GM12878 (cell line): ENCODE data around the gene KRT24. TPM values are rescaled to one million over a fixed set of nuclear protein-coding genes. Genes with fewer than 3 reads are reported as not detected.

Experiments
- ATAC-seq: fragments of 200-7000 bp; cut with Tn5 transposase; 3 replicates; pipeline ENCODE4 v1.9.1; 2020; ENCODE audit warnings: mild to moderate bottlenecking, moderate library complexity
- BruUV-seq: library from RNA; stranded (reverse); fragments of 400-500 nt; replicated peaks from 2 replicates; lab custom pipeline; 2021; lab: Mats Ljungman, UMichigan
- CTCF ChIA-PET: fragments of 300-600 bp; sonication (Branson Sonifier 250); formaldehyde crosslinking; extraction: SDS; loops from one replicate; lab custom pipeline; 2021; ENCODE audit warnings: inconsistent platforms; lab: Yijun Ruan, JAX
- POLR2A ChIA-PET: fragments of 350-600 bp; formaldehyde crosslinking; extraction: SDS; loops from one replicate; lab custom pipeline; 2021; ENCODE audit warnings: inconsistent platforms; lab: Charles Lee
- RAD21 ChIA-PET: fragments of 300-600 bp; sonication (Branson Sonifier 250); formaldehyde crosslinking; loops from one replicate; lab custom pipeline; 2023; ENCODE audit warnings: antibody characterized with exemption; ENCODE audit not compliant: unreplicated experiment; lab: Charles Lee
- SMC1A ChIA-PET: fragments of 300-600 bp; sonication (Branson Sonifier 250); formaldehyde crosslinking; loops from one replicate; lab custom pipeline; 2023; ENCODE audit not compliant: unreplicated experiment, uncharacterized antibody; lab: Charles Lee
- DNase-seq: peaks from one replicate; pipeline ENCODE4 v3.0.0-alpha.2; 2011; ENCODE audit warnings: low read depth, low spot score
- FAIRE-seq: peaks from 3 replicates; lab custom pipeline; 2011; peaks lifted over from hg19 to GRCh38; lab: Jason Lieb, UNC
- H2AFZ ChIP-seq: 2 replicates; pipeline ENCODE4 v1.6.0; 2011; ENCODE audit warnings: low read depth, low read length, control low read depth; ENCODE audit not compliant: control insufficient read depth
- H3K27ac ChIP-seq: 2 replicates; pipeline ENCODE4 v1.5.1; 2011; ENCODE audit warnings: control low read depth; ENCODE audit not compliant: control insufficient read depth, insufficient read depth
- H3K27me3 ChIP-seq, 2 experiments: replicated peaks in 1 of 2; 2 replicates each; pipeline versions ENCODE4 v1.6.0 to v1.6.1; 2011; ENCODE audit warnings: low read length in 1 of 2; ENCODE audit not compliant: control insufficient read depth in 2 of 2, insufficient read depth in 2 of 2
- H3K36me3 ChIP-seq, 2 experiments: 2 replicates each; pipeline ENCODE4 v1.5.1; 2011; ENCODE audit warnings: low read length in 1 of 2; ENCODE audit not compliant: control insufficient read depth in 2 of 2, insufficient read depth in 2 of 2
- H3K4me1 ChIP-seq: 2 replicates; pipeline ENCODE4 v1.6.1; 2011; ENCODE audit warnings: mild to moderate bottlenecking, low read length, moderate library complexity, mixed read lengths; ENCODE audit not compliant: control insufficient read depth, insufficient read depth
- H3K4me2 ChIP-seq: 2 replicates; pipeline ENCODE4 v1.6.0; 2011; ENCODE audit warnings: control low read depth; ENCODE audit not compliant: control insufficient read depth, insufficient read depth
- H3K4me3 ChIP-seq: fragments of 200-600 bp; sonication (generic); 2 replicates; pipeline ENCODE4 v1.5.1; 2016
- H3K79me2 ChIP-seq: 2 replicates; pipeline ENCODE4 v1.6.0; 2011; ENCODE audit warnings: low read length; ENCODE audit not compliant: control insufficient read depth, insufficient read depth
- H3K9ac ChIP-seq: 2 replicates; pipeline ENCODE4 v1.8.0; 2011; ENCODE audit warnings: low read length, control low read depth, mixed read lengths; ENCODE audit not compliant: control insufficient read depth, insufficient read depth
- H3K9me3 ChIP-seq: replicated peaks from 3 replicates; pipeline ENCODE4 v1.5.1; 2011; ENCODE audit warnings: mild to moderate bottlenecking, low read length; ENCODE audit not compliant: control insufficient read depth, insufficient read depth
- H4K20me1 ChIP-seq: 2 replicates; pipeline ENCODE4 v1.6.0; 2011; ENCODE audit not compliant: control insufficient read depth, insufficient read depth
- ATF7 ChIP-seq: fragments of 450-650 bp; IDR thresholded peaks from 2 replicates; pipeline ENCODE4 v1.6.1; 2016; ENCODE audit warnings: low read depth, mild to moderate bottlenecking
- ESRRA ChIP-seq: IDR thresholded peaks from 2 replicates; pipeline ENCODE4 v1.6.1; 2012; ENCODE audit warnings: mild to moderate bottlenecking, low read length, improper control_type of control experiment
- IKZF1 ChIP-seq: fragments of 450-650 bp; conservative IDR thresholded peaks from 2 replicates; pipeline ENCODE4 v1.6.1; 2017; ENCODE audit warnings: antibody characterized with exemption, mild to moderate bottlenecking
- IKZF2 ChIP-seq, 2 experiments: fragments of 450-650 bp; IDR thresholded peaks; 2 replicates each; pipeline ENCODE4 v1.6.1; 2017; ENCODE audit warnings: mild to moderate bottlenecking in 2 of 2, moderate library complexity in 2 of 2
- JUNB ChIP-seq: IDR thresholded peaks from 2 replicates; pipeline ENCODE4 v1.6.1; 2016; ENCODE audit warnings: antibody characterized with exemption, mild to moderate bottlenecking
- KAT2A ChIP-seq: conservative IDR thresholded peaks from 2 replicates; pipeline ENCODE4 v1.6.1; 2011; ENCODE audit warnings: low read depth, low read length; ENCODE audit not compliant: control insufficient read depth
- MEF2A ChIP-seq: IDR thresholded peaks from 2 replicates; pipeline ENCODE4 v1.6.1; 2011; ENCODE audit warnings: low read depth, mild to moderate bottlenecking, low read length, moderate library complexity; ENCODE audit not compliant: insufficient read depth
- MYC ChIP-seq: IDR thresholded peaks from 2 replicates; pipeline ENCODE4 v1.6.1; 2011; ENCODE audit warnings: mild to moderate bottlenecking, low read length, moderate library complexity, inconsistent platforms; ENCODE audit not compliant: insufficient read depth, insufficient replicate concordance, insufficient read length, severe bottlenecking
- NFXL1 ChIP-seq: fragments of 450-650 bp; IDR thresholded peaks from 2 replicates; pipeline ENCODE4 v1.6.1; 2017; ENCODE audit warnings: antibody characterized with exemption, mild to moderate bottlenecking, borderline replicate concordance
- NFYA ChIP-seq: IDR thresholded peaks from 2 replicates; pipeline ENCODE4 v1.6.1; 2011; ENCODE audit warnings: low read depth, mild to moderate bottlenecking, low read length, improper control_type of control experiment, borderline replicate concordance
- POU2F2 ChIP-seq: IDR thresholded peaks from 3 replicates; pipeline ENCODE4 v1.6.1; 2011; ENCODE audit warnings: low read depth, mild to moderate bottlenecking, low read length, borderline replicate concordance
- SMC3 ChIP-seq: IDR thresholded peaks from 2 replicates; pipeline ENCODE4 v1.6.1; 2011; ENCODE audit warnings: low read length, improper control_type of control experiment, borderline replicate concordance
- SPI1 ChIP-seq: IDR thresholded peaks from 2 replicates; pipeline ENCODE4 v1.6.1; 2011; ENCODE audit warnings: low read depth, mild to moderate bottlenecking, low read length, moderate library complexity, borderline replicate concordance; ENCODE audit not compliant: insufficient read depth
- STAT3 ChIP-seq: IDR thresholded peaks from 2 replicates; pipeline ENCODE4 v1.6.1; 2011; ENCODE audit warnings: low read depth, low read length, improper control_type of control experiment
- ZBED1 ChIP-seq: IDR thresholded peaks from 2 replicates; pipeline ENCODE4 v1.6.1; 2016; ENCODE audit warnings: borderline replicate concordance
- WGBS: methylation state at CpG from one replicate; pipeline ENCODE4 v1.1.6; 2016; ENCODE audit warnings: low lambda C conversion rate; ENCODE audit not compliant: insufficient replicate concordance, insufficient coverage; ENCODE audit errors: missing lambda C conversion rate; 5-methylcytosine and 5-hydroxymethylcytosine counted together
- in situ Hi-C: fragments of 300-500 bp; cut with MboI; formaldehyde crosslinking; loops from 9 replicates; pipeline ENCODE4 v1.14.3; 2018; ENCODE audit warnings: mixed read lengths
- intact Hi-C: fragments of 100-400 bp; cut with micrococcal nuclease; formaldehyde crosslinking; loops from one replicate; pipeline ENCODE4 v1.14.2; 2022; ENCODE audit not compliant: unreplicated experiment
- polyA plus RNA-seq, 11 experiments: library from polyadenylated mRNA; depleted of rRNA in 4 of 11; unstranded in 6 of 11; stranded (reverse) in 5 of 11; fragments of >200 nt; fragmentation: Nextera tagmentation in 4 of 11; fragmentation: Illumina TruSeq in 1 of 11; extraction: Ambion mirVana in 4 of 11; extraction: Trizol in 1 of 11; gene quantifications; 1 replicate in 1 of 11; 2 replicates in 10 of 11; pipeline versions ENCODE4 v1.2.1 to v1.2.3, GENCODE V29; 2011 to 2016; ENCODE audit warnings: inconsistent platforms in 2 of 11, missing spikeins in 2 of 11, low read depth in 1 of 11
- total RNA-seq, 4 experiments: library from RNA; depleted of rRNA in 3 of 4; stranded (reverse); fragments of >200 nt in 3 of 4; fragmentation: Illumina TruSeq in 1 of 4; extraction: Trizol in 1 of 4; gene quantifications; 2 replicates each; pipeline versions ENCODE4 v1.2.1 to v1.2.3, GENCODE V29; 2013 to 2021
- TF ChIP-seq, protein P1 (sequence below): IDR thresholded peaks from 2 replicates; pipeline ENCODE4 v1.6.1; 2012; ENCODE audit warnings: low read depth, low read length, improper control_type of control experiment
- TF ChIP-seq, protein P2 (sequence below): fragments of 450-650 bp; IDR thresholded peaks from 2 replicates; pipeline ENCODE4 v1.6.1; 2014; ENCODE audit warnings: mild to moderate bottlenecking
- TF ChIP-seq, protein P3 (sequence below), 3 experiments: IDR thresholded peaks in 2 of 3; conservative IDR thresholded peaks in 1 of 3; 2 replicates each; pipeline ENCODE4 v1.5.1; 2011; ENCODE audit warnings: low read depth in 3 of 3, low read length in 3 of 3, mild to moderate bottlenecking in 3 of 3, control low read depth in 2 of 3, moderate library complexity in 2 of 3, inconsistent platforms in 1 of 3, mixed read lengths in 1 of 3; ENCODE audit not compliant: control insufficient read depth in 2 of 3, insufficient read depth in 1 of 3; ENCODE audit errors: extremely low read depth in 1 of 3
- TF ChIP-seq, protein P4 (sequence below): IDR thresholded peaks from 2 replicates; pipeline ENCODE4 v1.6.1; 2012; ENCODE audit warnings: low read depth, low read length, improper control_type of control experiment
- TF ChIP-seq, protein P5 (sequence below): IDR thresholded peaks from 2 replicates; pipeline ENCODE4 v1.6.1; 2011; ENCODE audit warnings: borderline replicate concordance, low read depth, mild to moderate bottlenecking, moderate library complexity, low read length; ENCODE audit not compliant: insufficient read depth, poor library complexity, severe bottlenecking

The KRT24 gene
- total and polyA plus RNA-seq, 10 of the 15 experiments (the other 5 are each of a cell fraction or from before 2014, with no cell fraction given), result not detected

GRCh38 chr17:40671282-40671681 is 32.3 kb downstream of the KRT24 start:
- Histone ChIP-seq H3K36me3 (no peaks in the 10 kb centered on the region), H2AFZ (no peak overlapping the region), H3K27me3 (peaks cover 0 to 10% of the 10 kb centered on the region in 2 experiments; a peak in 2 of 4 replicates), H3K9ac (no peak overlapping the region), H3K4me2 (no peak overlapping the region), H3K9me3 (no peaks in the 10 kb centered on the region), H3K27ac (no peak overlapping the region), H3K4me1 (no peaks in the 10 kb centered on the region), H3K4me3 (no peak overlapping the region), H4K20me1 (no peaks in the 10 kb centered on the region), H3K79me2 (no peaks in the 10 kb centered on the region)
- ATAC-seq (no peak), FAIRE-seq (no peak), DNase-seq (no peak)
- no peak for TF ChIP-seq NFXL1
- TF ChIP-seq ZBED1, result no peak
- no peak for TF ChIP-seq MEF2A
- TF ChIP-seq, protein P1, sequence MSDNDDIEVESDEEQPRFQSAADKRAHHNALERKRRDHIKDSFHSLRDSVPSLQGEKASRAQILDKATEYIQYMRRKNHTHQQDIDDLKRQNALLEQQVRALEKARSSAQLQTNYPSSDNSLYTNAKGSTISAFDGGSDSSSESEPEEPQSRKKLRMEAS, result no peak
- no peak for TF ChIP-seq ESRRA
- no peak for TF ChIP-seq IKZF1
- no peak for TF ChIP-seq NFYA
- TF ChIP-seq KAT2A, result no peak
- TF ChIP-seq, protein P2, sequence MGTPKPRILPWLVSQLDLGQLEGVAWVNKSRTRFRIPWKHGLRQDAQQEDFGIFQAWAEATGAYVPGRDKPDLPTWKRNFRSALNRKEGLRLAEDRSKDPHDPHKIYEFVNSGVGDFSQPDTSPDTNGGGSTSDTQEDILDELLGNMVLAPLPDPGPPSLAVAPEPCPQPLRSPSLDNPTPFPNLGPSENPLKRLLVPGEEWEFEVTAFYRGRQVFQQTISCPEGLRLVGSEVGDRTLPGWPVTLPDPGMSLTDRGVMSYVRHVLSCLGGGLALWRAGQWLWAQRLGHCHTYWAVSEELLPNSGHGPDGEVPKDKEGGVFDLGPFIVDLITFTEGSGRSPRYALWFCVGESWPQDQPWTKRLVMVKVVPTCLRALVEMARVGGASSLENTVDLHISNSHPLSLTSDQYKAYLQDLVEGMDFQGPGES, result no peak
- TF ChIP-seq ATF7, result no peak
- no peak for TF ChIP-seq POU2F2
- TF ChIP-seq, protein P3, sequence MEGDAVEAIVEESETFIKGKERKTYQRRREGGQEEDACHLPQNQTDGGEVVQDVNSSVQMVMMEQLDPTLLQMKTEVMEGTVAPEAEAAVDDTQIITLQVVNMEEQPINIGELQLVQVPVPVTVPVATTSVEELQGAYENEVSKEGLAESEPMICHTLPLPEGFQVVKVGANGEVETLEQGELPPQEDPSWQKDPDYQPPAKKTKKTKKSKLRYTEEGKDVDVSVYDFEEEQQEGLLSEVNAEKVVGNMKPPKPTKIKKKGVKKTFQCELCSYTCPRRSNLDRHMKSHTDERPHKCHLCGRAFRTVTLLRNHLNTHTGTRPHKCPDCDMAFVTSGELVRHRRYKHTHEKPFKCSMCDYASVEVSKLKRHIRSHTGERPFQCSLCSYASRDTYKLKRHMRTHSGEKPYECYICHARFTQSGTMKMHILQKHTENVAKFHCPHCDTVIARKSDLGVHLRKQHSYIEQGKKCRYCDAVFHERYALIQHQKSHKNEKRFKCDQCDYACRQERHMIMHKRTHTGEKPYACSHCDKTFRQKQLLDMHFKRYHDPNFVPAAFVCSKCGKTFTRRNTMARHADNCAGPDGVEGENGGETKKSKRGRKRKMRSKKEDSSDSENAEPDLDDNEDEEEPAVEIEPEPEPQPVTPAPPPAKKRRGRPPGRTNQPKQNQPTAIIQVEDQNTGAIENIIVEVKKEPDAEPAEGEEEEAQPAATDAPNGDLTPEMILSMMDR (IDR thresholded peaks at IDR 0.05 in 2 of 3, conservative IDR thresholded peaks at IDR 0.05 in 1 of 3; ENCODE audit: control insufficient read depth in 2 of 3, extremely low read depth in 1 of 3, insufficient read depth in 1 of 3, low read depth in 3 of 3, low read length in 3 of 3), result no peak
- no peak for TF ChIP-seq SPI1
- no peak for TF ChIP-seq STAT3
- TF ChIP-seq JUNB, result no peak
- TF ChIP-seq, protein P4, sequence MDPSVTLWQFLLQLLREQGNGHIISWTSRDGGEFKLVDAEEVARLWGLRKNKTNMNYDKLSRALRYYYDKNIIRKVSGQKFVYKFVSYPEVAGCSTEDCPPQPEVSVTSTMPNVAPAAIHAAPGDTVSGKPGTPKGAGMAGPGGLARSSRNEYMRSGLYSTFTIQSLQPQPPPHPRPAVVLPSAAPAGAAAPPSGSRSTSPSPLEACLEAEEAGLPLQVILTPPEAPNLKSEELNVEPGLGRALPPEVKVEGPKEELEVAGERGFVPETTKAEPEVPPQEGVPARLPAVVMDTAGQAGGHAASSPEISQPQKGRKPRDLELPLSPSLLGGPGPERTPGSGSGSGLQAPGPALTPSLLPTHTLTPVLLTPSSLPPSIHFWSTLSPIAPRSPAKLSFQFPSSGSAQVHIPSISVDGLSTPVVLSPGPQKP, result no peak
- TF ChIP-seq SMC3, result no peak
- no peak for TF ChIP-seq IKZF2 (IDR thresholded peaks at IDR 0.05)
- TF ChIP-seq MYC, result no peak
- TF ChIP-seq, protein P5, sequence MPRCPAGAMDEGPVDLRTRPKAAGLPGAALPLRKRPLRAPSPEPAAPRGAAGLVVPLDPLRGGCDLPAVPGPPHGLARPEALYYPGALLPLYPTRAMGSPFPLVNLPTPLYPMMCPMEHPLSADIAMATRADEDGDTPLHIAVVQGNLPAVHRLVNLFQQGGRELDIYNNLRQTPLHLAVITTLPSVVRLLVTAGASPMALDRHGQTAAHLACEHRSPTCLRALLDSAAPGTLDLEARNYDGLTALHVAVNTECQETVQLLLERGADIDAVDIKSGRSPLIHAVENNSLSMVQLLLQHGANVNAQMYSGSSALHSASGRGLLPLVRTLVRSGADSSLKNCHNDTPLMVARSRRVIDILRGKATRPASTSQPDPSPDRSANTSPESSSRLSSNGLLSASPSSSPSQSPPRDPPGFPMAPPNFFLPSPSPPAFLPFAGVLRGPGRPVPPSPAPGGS, result no peak
- 31% methylated on average over 4 of the region's 4 CpGs for WGBS
- intact Hi-C loops, result no loop called here
- ChIA-PET POLR2A (no interaction called here), SMC1A (interaction anchor here (0.7 kb wide), 1 partner anchor 50 kb away, joined by 3 read pairs; no protein-coding TSS in a partner anchor), RAD21 (no interaction called here), CTCF (interaction anchor here (0.5 kb wide), 1 partner anchor 609 kb away, joined by 3 read pairs; no protein-coding TSS in a partner anchor)
- in situ Hi-C loops, result no loop called here
- no TSS peak for BruUV-seq
